DMS53 treated with DMSO at 0.1 percent for 48 hours (cell line): ENCODE data around the gene SCART1.

ENCODE experiments used
- DNase-seq: peaks from one replicate; lab custom pipeline; 2025; ENCODE audit not compliant: unreplicated experiment; lab: John Stamatoyannopoulos, UW

Gene SCART1

GRCh38 chr10:133454204-133454893, 604 bp downstream of the SCART1 start:
- DNase-seq, result no peak

GRCh38 chr10:133455196-133455595, 1.5 kb downstream of the SCART1 start:
- no peak for DNase-seq

- no peak for DNase-seq
Measured at GRCh38 chr10:133455611-133456031, 1.9 kb downstream of the SCART1 start.

GRCh38 chr10:133456041-133456951, 2.6 kb downstream of the SCART1 start:
- no peak for DNase-seq

- DNase-seq, result no peak
Measured at GRCh38 chr10:133457100-133457841, 3.5 kb downstream of the SCART1 start.

- DNase-seq, result no peak
Measured at GRCh38 chr10:133458021-133458709, 4.4 kb downstream of the SCART1 start.

GRCh38 chr10:133458710-133459453, 5.1 kb downstream of the SCART1 start:
- no peak for DNase-seq

- no peak for DNase-seq
Measured at GRCh38 chr10:133459454-133460207, 5.9 kb downstream of the SCART1 start.

GRCh38 chr10:133460208-133460769, 6.5 kb downstream of the SCART1 start:
- no peak for DNase-seq

GRCh38 chr10:133461027-133461426, 7.3 kb downstream of the SCART1 start:
- no peak for DNase-seq

GRCh38 chr10:133461841-133462240, 8.1 kb downstream of the SCART1 start:
- no peak for DNase-seq

- DNase-seq, result no peak
Measured at GRCh38 chr10:133462512-133463305, 9.0 kb downstream of the SCART1 start.

GRCh38 chr10:133464582-133465031, 10.9 kb downstream of the SCART1 start:
- no peak for DNase-seq

GRCh38 chr10:133465191-133465949, 11.6 kb downstream of the SCART1 start:
- no peak for DNase-seq

GRCh38 chr10:133465950-133466474, 12.3 kb downstream of the SCART1 start:
- DNase-seq, result no peak

- DNase-seq, result no peak
Measured at GRCh38 chr10:133466683-133467275, 13.0 kb downstream of the SCART1 start.
